ENCODE data around the gene BBS10.
"Not testable (repeated sequence)": the region's sequence is repeated elsewhere in the genome, so short reads cannot be mapped to it uniquely, and the experiment has no call there.

BBS10 gene

DNA sequence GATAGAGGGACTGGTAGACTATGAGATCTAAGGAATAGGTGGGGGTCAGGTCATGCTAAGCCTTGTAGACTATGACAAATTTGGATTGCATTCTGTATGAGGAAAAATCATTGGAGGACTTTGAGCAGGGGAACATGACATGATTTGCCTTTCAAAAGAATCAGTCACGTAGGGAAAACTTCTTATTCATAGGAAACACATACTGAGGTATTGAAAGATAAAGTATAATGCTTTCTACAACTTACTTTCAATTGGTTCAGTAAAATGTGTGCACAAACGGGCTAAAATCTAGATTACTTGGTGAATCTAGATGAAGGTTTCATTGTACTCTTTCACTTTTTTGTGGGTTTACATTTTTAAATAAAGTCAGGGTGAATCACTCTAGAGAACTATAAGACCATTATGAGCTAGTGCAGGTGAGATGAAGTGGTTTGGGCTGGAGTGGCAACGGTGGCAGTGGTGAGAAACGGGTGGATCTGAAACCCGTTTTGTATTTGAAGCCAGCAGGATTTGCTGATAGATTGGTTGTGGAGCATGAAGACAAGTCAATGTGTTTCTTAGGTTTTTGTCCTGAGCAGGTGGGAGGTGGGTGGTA lies 6.7 kb downstream of the BBS10 start:
- no peak for TF ChIP-seq EZH2 (IDR thresholded peaks at IDR 0.05)
- no peak for DNase-seq (ENCODE audit: low read depth, low spot score)
- no peak overlapping the region for H3K4me3 ChIP-seq
- no peak overlapping the region for H3K9ac ChIP-seq (ENCODE audit: insufficient read length)
- no peaks in the 10 kb centered on the region for H3K9me3 ChIP-seq (ENCODE audit: low read depth, low read length)
- H3K36me3 ChIP-seq (ENCODE audit: insufficient read depth, low read length) = no peaks in the 10 kb centered on the region
- H3K27ac ChIP-seq = no peak overlapping the region

GRCh38 chr12:76340680-76341435 lies 7.4 kb downstream of the BBS10 start:
- Histone ChIP-seq H3K4me3 (no peak overlapping the region), H3K27ac (no peak overlapping the region), H3K36me3 (ENCODE audit: insufficient read depth, low read length) (no peaks in the 10 kb centered on the region), H3K9me3 (ENCODE audit: low read depth, low read length) (no peaks in the 10 kb centered on the region), H3K9ac (ENCODE audit: insufficient read length) (no peak overlapping the region)
- no peak for DNase-seq (ENCODE audit: low read depth, low spot score)
- TF ChIP-seq EZH2 (IDR thresholded peaks at IDR 0.05) (no peak), FOXP2 (optimal IDR thresholded peaks at IDR 0.05; ENCODE audit: control extremely low read depth, extremely low read length, insufficient read depth) (no peak)

DNA sequence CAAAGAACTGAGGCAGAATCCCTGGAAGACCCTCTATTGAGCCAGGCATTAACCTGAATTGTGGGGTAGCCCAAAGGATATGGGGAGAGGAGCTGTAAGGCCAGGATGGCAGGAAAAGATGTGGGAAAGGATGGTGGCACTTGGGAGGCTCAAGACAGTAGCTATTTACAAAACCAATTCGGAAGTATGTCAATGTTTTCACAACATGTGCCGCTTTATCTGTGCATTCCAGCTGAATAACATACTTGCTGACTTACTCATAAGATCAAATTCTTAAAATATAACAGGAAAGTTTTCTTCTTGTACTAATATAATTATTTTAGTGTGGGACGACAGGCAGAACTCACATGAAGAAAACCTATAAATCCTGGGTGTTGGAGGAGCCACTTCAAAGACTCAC lies 10.6 kb downstream of the BBS10 start:
- H3K9me3 ChIP-seq (ENCODE audit: low read depth, low read length) = no peaks in the 10 kb centered on the region
- no peak overlapping the region for H3K27ac ChIP-seq
- no peak overlapping the region for H3K9ac ChIP-seq (ENCODE audit: insufficient read length)
- H3K36me3 ChIP-seq (ENCODE audit: insufficient read depth, low read length) = no peaks in the 10 kb centered on the region
- TF ChIP-seq FOXP2 (optimal IDR thresholded peaks at IDR 0.05; ENCODE audit: control extremely low read depth, extremely low read length, insufficient read depth) (no peak), EZH2 (IDR thresholded peaks at IDR 0.05) (no peak), POLR2AphosphoS5 (IDR thresholded peaks at IDR 0.05; ENCODE audit: borderline replicate concordance, low read depth, low read length) (no peak)
- DNase-seq (ENCODE audit: low read depth, low spot score) = no peak
- H3K4me3 ChIP-seq = no peak overlapping the region

DNA sequence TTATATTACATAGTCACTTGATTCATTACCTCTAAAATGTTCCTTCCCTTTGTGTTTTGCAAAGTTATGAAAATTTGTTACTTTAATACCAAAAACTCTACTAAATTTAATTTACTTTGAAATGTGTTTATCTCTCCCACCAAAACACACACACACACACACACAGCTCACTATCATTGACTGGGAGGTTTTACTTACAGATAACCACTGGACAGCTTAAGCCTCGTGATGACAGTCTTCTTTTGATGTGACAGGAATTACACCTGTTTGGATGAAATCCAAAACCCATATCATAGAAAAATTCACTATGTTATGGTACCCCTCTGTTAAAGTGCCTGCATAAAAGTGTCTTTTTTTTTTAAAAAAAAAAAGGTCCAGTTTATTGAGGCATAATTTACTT lies 15.6 kb downstream of the BBS10 start:
- H3K36me3 ChIP-seq (ENCODE audit: insufficient read depth, low read length) = no peaks in the 10 kb centered on the region
- no peak for TF ChIP-seq FOXP2 (optimal IDR thresholded peaks at IDR 0.05; ENCODE audit: control extremely low read depth, extremely low read length, insufficient read depth)
- TF ChIP-seq POLR2AphosphoS5 (IDR thresholded peaks at IDR 0.05; ENCODE audit: borderline replicate concordance, low read depth, low read length) = no peak
- no peak for TF ChIP-seq EZH2 (IDR thresholded peaks at IDR 0.05)
- H3K9ac ChIP-seq (ENCODE audit: insufficient read length) = no peak overlapping the region
- no peak for DNase-seq (ENCODE audit: low read depth, low spot score)
- H3K27ac ChIP-seq = no peak overlapping the region
- H3K9me3 ChIP-seq (ENCODE audit: low read depth, low read length) = no peaks in the 10 kb centered on the region
- no peak overlapping the region for H3K4me3 ChIP-seq

GRCh38 chr12:76329606-76330005 lies 18.6 kb downstream of the BBS10 start:
- DNase-seq (ENCODE audit: low read depth, low spot score) = no peak
- Histone ChIP-seq H3K27ac (no peak overlapping the region), H3K9me3 (ENCODE audit: low read depth, low read length) (no peaks in the 10 kb centered on the region), H3K9ac (ENCODE audit: insufficient read length) (no peak overlapping the region), H3K36me3 (ENCODE audit: insufficient read depth, low read length) (no peaks in the 10 kb centered on the region), H3K4me3 (no peak overlapping the region)
- TF ChIP-seq EZH2 (IDR thresholded peaks at IDR 0.05) (no peak), POLR2AphosphoS5 (IDR thresholded peaks at IDR 0.05; ENCODE audit: borderline replicate concordance, low read depth, low read length) (no peak), FOXP2 (optimal IDR thresholded peaks at IDR 0.05; ENCODE audit: control extremely low read depth, extremely low read length, insufficient read depth) (no peak)

- Histone ChIP-seq H3K4me3 (no peak overlapping the region), H3K27ac (no peak overlapping the region), H3K36me3 (ENCODE audit: insufficient read depth, low read length) (no peaks in the 10 kb centered on the region), H3K9ac (ENCODE audit: insufficient read length) (no peak overlapping the region), H3K9me3 (ENCODE audit: low read depth, low read length) (no peaks in the 10 kb centered on the region)
- TF ChIP-seq POLR2AphosphoS5 (IDR thresholded peaks at IDR 0.05; ENCODE audit: borderline replicate concordance, low read depth, low read length) (no peak), FOXP2 (optimal IDR thresholded peaks at IDR 0.05; ENCODE audit: control extremely low read depth, extremely low read length, insufficient read depth) (no peak)
- DNase-seq (ENCODE audit: low read depth, low spot score) = no peak
These were observed 19.1 kb downstream of the BBS10 start for GRCh38 chr12:76329159-76329558.

DNA sequence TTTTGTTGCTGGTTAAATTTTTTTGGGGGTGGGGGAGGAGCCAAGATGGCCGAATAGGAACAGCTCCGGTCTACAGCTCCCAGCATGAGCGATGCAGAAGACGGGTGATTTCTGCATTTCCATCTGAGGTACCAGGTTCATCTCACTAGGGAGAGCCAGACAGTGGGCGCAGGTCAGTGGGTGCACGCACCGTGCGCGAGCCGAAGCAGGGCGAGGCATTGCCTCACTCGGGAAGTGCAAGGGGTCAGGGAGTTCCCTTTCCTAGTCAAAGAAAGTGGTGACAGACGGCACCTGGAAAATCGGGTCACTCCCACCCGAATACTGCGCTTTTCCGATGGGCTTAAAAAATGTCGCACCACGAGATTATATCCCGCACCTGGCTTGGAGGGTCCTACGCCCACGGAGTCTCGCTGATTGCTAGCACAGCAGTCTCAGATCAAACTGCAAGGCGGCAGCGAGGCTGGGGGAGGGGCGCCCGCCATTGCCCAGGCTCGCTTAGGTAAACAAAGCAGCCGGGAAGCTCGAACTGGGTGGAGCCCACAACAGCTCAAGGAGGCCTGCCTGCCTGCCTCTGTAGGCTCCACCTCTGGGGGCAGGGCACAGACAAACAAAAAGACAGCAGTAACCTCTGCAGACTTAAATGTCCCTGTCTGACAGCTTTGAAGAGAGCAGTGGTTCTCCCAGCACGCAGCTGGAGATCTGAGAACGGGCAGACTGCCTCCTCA lies 28.5 kb downstream of the BBS10 start:
- H3K9ac ChIP-seq (ENCODE audit: insufficient read length); H3K27ac ChIP-seq; H3K9me3 ChIP-seq (ENCODE audit: low read depth, low read length): not testable (repeated sequence)

DNA sequence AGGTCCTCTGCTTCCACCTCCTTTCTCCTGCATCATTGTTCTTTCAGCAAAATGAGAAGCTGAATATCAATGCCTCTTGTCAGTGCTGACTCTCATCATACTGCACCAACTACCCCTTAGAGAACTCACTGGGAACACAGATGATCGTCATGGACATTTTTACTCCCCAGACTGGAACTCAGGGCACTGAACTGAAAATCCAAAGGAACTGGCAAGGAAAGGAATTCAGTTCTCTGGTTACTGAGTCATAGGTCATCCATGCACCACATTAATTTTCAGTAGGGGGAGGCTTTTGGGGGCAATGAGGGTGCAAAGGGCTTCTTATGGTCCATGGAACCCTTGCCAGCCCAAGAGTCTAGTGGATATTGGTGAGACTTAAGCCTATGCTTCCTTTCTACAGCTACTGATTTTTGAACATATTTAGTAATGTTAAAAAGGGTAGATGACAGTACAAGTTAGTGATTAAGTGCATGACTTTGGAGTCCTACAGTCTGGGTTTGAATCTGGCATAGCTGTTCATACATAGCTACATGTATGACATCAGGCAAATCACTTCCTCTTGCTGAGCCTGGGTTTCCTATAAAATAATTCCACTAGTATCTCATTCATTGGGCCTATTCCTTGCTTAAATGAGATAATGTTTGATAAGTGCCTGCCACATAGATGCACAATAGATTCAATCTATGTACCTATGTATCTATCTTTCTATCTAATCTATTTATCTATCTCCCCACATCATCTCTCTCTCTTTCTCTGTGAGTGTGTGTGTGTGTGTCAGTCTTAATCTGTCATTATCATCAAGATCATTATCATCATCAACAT lies 29.2 kb downstream of the BBS10 start:
- H3K9ac ChIP-seq (ENCODE audit: insufficient read length) = no peak overlapping the region
- H3K4me3 ChIP-seq = no peak overlapping the region
- H3K36me3 ChIP-seq (ENCODE audit: insufficient read depth, low read length) = no peaks in the 10 kb centered on the region
- H3K9me3 ChIP-seq (ENCODE audit: low read depth, low read length) = no peaks in the 10 kb centered on the region
- DNase-seq (ENCODE audit: low read depth, low spot score) = no peak
- TF ChIP-seq EZH2 (IDR thresholded peaks at IDR 0.05) (no peak), POLR2AphosphoS5 (IDR thresholded peaks at IDR 0.05; ENCODE audit: borderline replicate concordance, low read depth, low read length) (no peak), FOXP2 (optimal IDR thresholded peaks at IDR 0.05; ENCODE audit: control extremely low read depth, extremely low read length, insufficient read depth) (no peak)
- no peak overlapping the region for H3K27ac ChIP-seq

More for the DNA sequence above, 28.5 kb downstream of the BBS10 start:
- H3K36me3 ChIP-seq (ENCODE audit: insufficient read depth, low read length); H3K4me3 ChIP-seq; DNase-seq (ENCODE audit: low read depth, low spot score): not testable (repeated sequence)

Data from SK-N-MC (cell line).